Measurements from ENCODE around the gene TMEM129.

The TMEM129 gene

GRCh38 chr4:1757836-1758235 lies 36.7 kb upstream of the TMEM129 start:
- no peak for DNase-seq

GRCh38 chr4:1756893-1757779 lies 36.0 kb upstream of the TMEM129 start:
- no peak for DNase-seq

- DNase-seq, result no peak
These were observed 35.0 kb upstream of the TMEM129 start for GRCh38 chr4:1756079-1756478.

- no peak for DNase-seq
These were observed 34.2 kb upstream of the TMEM129 start for GRCh38 chr4:1755297-1755696.

- no peak for DNase-seq
These were observed 33.2 kb upstream of the TMEM129 start for GRCh38 chr4:1754336-1754735.

GRCh38 chr4:1753697-1754311 lies 32.7 kb upstream of the TMEM129 start:
- no peak for DNase-seq

- DNase-seq, result no peak
These were observed 32.2 kb upstream of the TMEM129 start for GRCh38 chr4:1753294-1753696.

- no peak for DNase-seq
These were observed 31.3 kb upstream of the TMEM129 start for GRCh38 chr4:1752284-1753041.

- DNase-seq, result no peak
These were observed 30.8 kb upstream of the TMEM129 start for GRCh38 chr4:1751919-1752283.

- DNase-seq, result no peak
These were observed 30.2 kb upstream of the TMEM129 start for GRCh38 chr4:1751155-1751918.

- no peak for DNase-seq
These were observed 29.4 kb upstream of the TMEM129 start for GRCh38 chr4:1750381-1751154.

GRCh38 chr4:1749826-1750225 lies 28.7 kb upstream of the TMEM129 start:
- DNase-seq, result no peak

- no peak for DNase-seq
These were observed 28.2 kb upstream of the TMEM129 start for GRCh38 chr4:1749370-1749769.

- DNase-seq, result peak; percentile 45 to 62
These were observed 27.4 kb upstream of the TMEM129 start for GRCh38 chr4:1748465-1748995.

- DNase-seq, result no peak
These were observed 26.5 kb upstream of the TMEM129 start for GRCh38 chr4:1747603-1747967.

- DNase-seq, result no peak
These were observed 25.9 kb upstream of the TMEM129 start for GRCh38 chr4:1746919-1747602.

- peak; percentile 7 to 62 for DNase-seq
These were observed 25.2 kb upstream of the TMEM129 start for GRCh38 chr4:1746265-1746691.

GRCh38 chr4:1745697-1746096 lies 24.6 kb upstream of the TMEM129 start:
- no peak for DNase-seq

GRCh38 chr4:1745165-1745564 lies 24.0 kb upstream of the TMEM129 start:
- DNase-seq, result no peak

GRCh38 chr4:1744552-1744951 lies 23.4 kb upstream of the TMEM129 start:
- no peak for DNase-seq

- DNase-seq, result no peak
These were observed 22.9 kb upstream of the TMEM129 start for GRCh38 chr4:1743975-1744374.

Data from NCI-H446 (cell line).